GM12878 (cell line): ENCODE results near the gene ZDHHC5.

Experiments
- CEBPB ChIP-seq, 2 experiments: fragments of 150-350 bp in 1 of 2; IDR thresholded peaks; 2 replicates each; pipeline ENCODE4 v1.6.1; 2012 to 2014; ENCODE audit warnings: low read depth in 2 of 2, low read length in 2 of 2, borderline replicate concordance in 1 of 2, inconsistent platforms in 1 of 2
- CHD2 ChIP-seq: IDR thresholded peaks from 2 replicates; pipeline ENCODE4 v1.6.1; 2011; ENCODE audit warnings: low read depth, low read length, improper control_type of control experiment, borderline replicate concordance
- DPF2 ChIP-seq: fragments of 450-650 bp; IDR thresholded peaks from 2 replicates; pipeline ENCODE4 v1.6.1; 2017; ENCODE audit warnings: mild to moderate bottlenecking
- JUND ChIP-seq: IDR thresholded peaks from 2 replicates; pipeline ENCODE4 v1.6.1; 2012; ENCODE audit warnings: low read depth, mild to moderate bottlenecking, low read length, improper control_type of control experiment, moderate library complexity
- KDM1A ChIP-seq: fragments of 200-600 bp; sonication (generic); IDR thresholded peaks from 2 replicates; pipeline ENCODE4 v1.6.1; 2016; ENCODE audit warnings: borderline replicate concordance
- NR2C2 ChIP-seq: IDR thresholded peaks from 2 replicates; pipeline ENCODE4 v1.6.1; 2011; ENCODE audit warnings: borderline replicate concordance, low read depth; ENCODE audit not compliant: control insufficient read depth, insufficient read length
- PBX3 ChIP-seq: IDR thresholded peaks from 2 replicates; pipeline ENCODE4 v1.6.1; 2011; ENCODE audit warnings: mild to moderate bottlenecking, low read depth, low read length, moderate library complexity; ENCODE audit not compliant: insufficient replicate concordance
- SKIL ChIP-seq: fragments of 450-650 bp; IDR thresholded peaks from 2 replicates; pipeline ENCODE4 v1.6.1; 2017; ENCODE audit warnings: mild to moderate bottlenecking, low read depth, inconsistent platforms; ENCODE audit not compliant: poor library complexity, severe bottlenecking
- SPI1 ChIP-seq: IDR thresholded peaks from 2 replicates; pipeline ENCODE4 v1.6.1; 2011; ENCODE audit warnings: low read depth, mild to moderate bottlenecking, low read length, moderate library complexity, borderline replicate concordance; ENCODE audit not compliant: insufficient read depth
- USF2 ChIP-seq: IDR thresholded peaks from 2 replicates; pipeline ENCODE4 v1.6.1; 2011; ENCODE audit warnings: low read depth, low read length, improper control_type of control experiment, borderline replicate concordance
- ZNF24 ChIP-seq: fragments of 450-650 bp; IDR thresholded peaks from 2 replicates; pipeline ENCODE4 v1.6.1; 2017; ENCODE audit warnings: antibody characterized with exemption, mild to moderate bottlenecking
- TF ChIP-seq, protein P1 (sequence below), 3 experiments: IDR thresholded peaks in 2 of 3; conservative IDR thresholded peaks in 1 of 3; 2 replicates each; pipeline ENCODE4 v1.5.1; 2011; ENCODE audit warnings: low read depth in 3 of 3, low read length in 3 of 3, mild to moderate bottlenecking in 3 of 3, control low read depth in 2 of 3, moderate library complexity in 2 of 3, inconsistent platforms in 1 of 3, mixed read lengths in 1 of 3; ENCODE audit not compliant: control insufficient read depth in 2 of 3, insufficient read depth in 1 of 3; ENCODE audit errors: extremely low read depth in 1 of 3
- TF ChIP-seq, protein P2 (sequence below): IDR thresholded peaks from 2 replicates; pipeline ENCODE4 v1.6.1; 2012; ENCODE audit warnings: low read depth, low read length, improper control_type of control experiment

GRCh38 chr11:57728829-57729228 is 60.9 kb downstream of the ZDHHC5 start:
- no peak for TF ChIP-seq PBX3
- TF ChIP-seq, protein P1, sequence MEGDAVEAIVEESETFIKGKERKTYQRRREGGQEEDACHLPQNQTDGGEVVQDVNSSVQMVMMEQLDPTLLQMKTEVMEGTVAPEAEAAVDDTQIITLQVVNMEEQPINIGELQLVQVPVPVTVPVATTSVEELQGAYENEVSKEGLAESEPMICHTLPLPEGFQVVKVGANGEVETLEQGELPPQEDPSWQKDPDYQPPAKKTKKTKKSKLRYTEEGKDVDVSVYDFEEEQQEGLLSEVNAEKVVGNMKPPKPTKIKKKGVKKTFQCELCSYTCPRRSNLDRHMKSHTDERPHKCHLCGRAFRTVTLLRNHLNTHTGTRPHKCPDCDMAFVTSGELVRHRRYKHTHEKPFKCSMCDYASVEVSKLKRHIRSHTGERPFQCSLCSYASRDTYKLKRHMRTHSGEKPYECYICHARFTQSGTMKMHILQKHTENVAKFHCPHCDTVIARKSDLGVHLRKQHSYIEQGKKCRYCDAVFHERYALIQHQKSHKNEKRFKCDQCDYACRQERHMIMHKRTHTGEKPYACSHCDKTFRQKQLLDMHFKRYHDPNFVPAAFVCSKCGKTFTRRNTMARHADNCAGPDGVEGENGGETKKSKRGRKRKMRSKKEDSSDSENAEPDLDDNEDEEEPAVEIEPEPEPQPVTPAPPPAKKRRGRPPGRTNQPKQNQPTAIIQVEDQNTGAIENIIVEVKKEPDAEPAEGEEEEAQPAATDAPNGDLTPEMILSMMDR (IDR thresholded peaks at IDR 0.05 in 2 of 3, conservative IDR thresholded peaks at IDR 0.05 in 1 of 3; ENCODE audit: control insufficient read depth in 2 of 3, extremely low read depth in 1 of 3, insufficient read depth in 1 of 3, low read depth in 3 of 3, low read length in 3 of 3), result no peak
- no peak for TF ChIP-seq KDM1A
- no peak for TF ChIP-seq SPI1
- TF ChIP-seq ZNF24, result no peak
- TF ChIP-seq JUND, result no peak
- no peak for TF ChIP-seq DPF2
- TF ChIP-seq CEBPB (IDR thresholded peaks at IDR 0.05; ENCODE audit: borderline replicate concordance in 1 of 2, low read depth in 2 of 2, low read length in 2 of 2), result no peak
- no peak for TF ChIP-seq USF2
- no peak for TF ChIP-seq NR2C2
- no peak for TF ChIP-seq CHD2
- no peak for TF ChIP-seq SKIL
- TF ChIP-seq, protein P2, sequence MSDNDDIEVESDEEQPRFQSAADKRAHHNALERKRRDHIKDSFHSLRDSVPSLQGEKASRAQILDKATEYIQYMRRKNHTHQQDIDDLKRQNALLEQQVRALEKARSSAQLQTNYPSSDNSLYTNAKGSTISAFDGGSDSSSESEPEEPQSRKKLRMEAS, result no peak
